Vein endothelial cell (primary cell): ENCODE results near the gene PRR33. TPM values are rescaled to one million over a fixed set of nuclear protein-coding genes. Genes with fewer than 3 reads are reported as not detected.

ENCODE experiments used
- small RNA-seq: library from RNA; depleted of rRNA; stranded (forward); fragments of <200 nt; gene quantifications from one replicate; pipeline ENCODE3, GENCODE V24; 2012
- total RNA-seq: library from RNA; depleted of rRNA; stranded (reverse); fragments of >200 nt; gene quantifications from 2 replicates; pipeline ENCODE4 v1.2.3, GENCODE V29; 2012

The PRR33 gene
- total RNA-seq, result not detected in 2 replicates

GRCh38 chr11:1891831-1892115 is at the start of gene PRR33:
TSS of gene PRR33 (minus strand) at chr11:1891895. CDS start at chr11:1890584, 1,311 bp downstream.

DNA sequence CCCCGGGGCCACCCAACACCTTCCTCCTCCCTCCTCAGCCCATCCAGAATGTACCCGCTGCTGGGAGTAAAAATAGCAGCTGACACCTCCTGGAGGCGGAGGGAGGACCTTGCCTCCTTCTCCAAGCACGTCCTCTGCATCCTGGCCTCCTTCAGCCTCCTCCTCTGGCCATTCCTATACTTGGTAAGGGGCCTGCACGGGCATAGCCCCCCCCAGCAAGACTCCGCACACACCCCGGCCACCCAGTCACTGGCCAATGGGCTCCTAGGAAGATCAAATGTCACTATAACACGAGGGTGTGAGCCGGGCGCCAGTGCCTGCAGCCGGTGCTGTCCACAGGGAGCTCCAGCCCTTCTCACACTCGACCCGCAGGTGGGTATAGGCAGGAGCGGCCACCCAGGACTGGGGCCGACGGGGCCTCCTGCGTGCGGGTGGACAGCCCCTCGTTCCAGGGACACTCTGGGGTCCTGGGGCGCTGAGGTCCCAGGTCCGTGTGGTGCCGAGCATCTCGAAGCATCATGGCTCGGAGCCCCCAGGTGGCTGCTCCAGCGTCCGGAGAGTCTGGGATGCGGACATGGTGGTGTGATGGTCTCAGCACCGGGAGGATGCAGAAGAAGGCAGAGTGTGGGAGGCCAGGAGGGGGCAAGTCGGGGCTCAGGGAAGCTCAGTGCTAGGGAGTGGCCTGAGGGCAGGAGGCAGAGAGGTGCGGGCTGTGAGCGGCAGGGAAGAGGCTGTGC is 27.9 kb upstream of the PRR33 start, which contains the start of gene TNNT3:
Gene TNNT3, plus strand, starts transcription at position 313 of the 737 bp plus-strand sequence. CDS start 3,172 bp downstream, outside the sequence.

DNA sequence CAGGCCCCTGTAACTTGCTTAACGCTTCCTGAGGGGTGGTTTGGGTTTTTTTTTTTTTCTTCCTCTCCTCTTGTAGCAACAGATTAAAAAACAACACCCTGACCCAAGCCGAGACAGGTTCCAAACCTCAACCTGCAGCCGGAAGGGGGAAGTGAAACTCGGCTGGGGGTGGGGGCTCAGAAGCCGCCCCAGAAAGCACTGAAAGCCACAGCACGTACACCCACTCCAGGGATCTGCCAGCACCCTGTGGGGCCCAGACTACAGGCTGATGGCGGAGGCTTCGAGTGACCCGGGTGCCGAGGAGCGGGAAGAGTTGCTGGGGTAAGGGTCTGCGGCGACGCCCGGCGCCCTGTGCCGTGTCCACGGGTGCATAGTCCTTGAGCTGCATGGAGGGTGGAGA is 38.8 kb downstream of the PRR33 start, which contains the start of gene LSP1:
Gene LSP1, plus strand, starts transcription at position 208 of the 400 bp plus-strand sequence. Its CDS starts 61 bp downstream, at position 269.

DNA sequence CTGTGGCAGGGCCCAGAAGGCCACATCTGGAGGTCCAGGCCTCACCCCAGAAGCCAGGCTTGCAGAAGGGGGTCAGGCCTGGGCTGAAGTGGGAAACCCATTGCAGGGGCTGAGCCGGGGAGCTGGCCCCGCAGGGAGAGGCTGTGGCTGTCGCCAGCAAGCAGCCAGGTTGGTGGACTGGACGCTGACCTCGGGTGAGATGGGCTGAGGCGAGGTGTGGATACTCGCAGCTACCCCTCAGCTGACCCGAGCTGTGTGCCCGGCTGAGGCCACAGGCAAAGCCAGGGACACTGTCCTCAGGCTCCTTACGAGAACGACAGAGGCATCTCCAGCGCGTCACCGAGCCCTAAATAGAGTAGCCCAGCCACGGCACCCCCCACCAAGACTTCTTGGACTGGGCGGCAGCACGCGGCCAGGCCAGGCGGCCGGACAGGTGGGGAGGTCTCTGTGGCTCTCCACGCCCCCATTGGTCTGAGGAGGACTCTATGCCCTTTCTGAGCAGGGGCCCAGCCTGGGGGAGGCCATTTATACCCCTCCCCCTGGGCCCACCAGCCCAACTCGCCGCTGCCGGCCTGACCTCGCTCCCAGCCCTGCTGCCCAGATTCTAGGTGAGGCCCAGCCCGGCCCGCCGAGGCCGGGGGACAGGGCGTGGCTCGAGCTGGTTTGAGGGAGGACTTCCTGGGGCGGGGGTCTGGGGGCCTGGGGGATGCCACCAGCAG is 53.1 kb downstream of the PRR33 start, which contains the start of gene TNNI2:
Gene TNNI2, plus strand, starts transcription at position 556 of the 719 bp plus-strand sequence. CDS start 716 bp downstream, outside the sequence.

Small RNA genes lying within 50 kb of the gene (small RNA-seq; reads per million reads assigned to genes)
- gene AC051649.1 (not detected), gene MIR4298 (not detected)

Other genes starting within 250 kb of the PRR33 start
- gene KRTAP5-6, start 194.7 kb downstream of the PRR33 start, total RNA-seq, result not detected in 2 replicates
- 0.29 and 1.3 TPM in 2 replicates for gene IFITM10, start 141.3 kb downstream of the PRR33 start, total RNA-seq
- 81.1 and 136 TPM in 2 replicates for gene CTSD, start 128.0 kb downstream of the PRR33 start, total RNA-seq
- gene SYT8, start 56.9 kb downstream of the PRR33 start, total RNA-seq, result not detected in 2 replicates
- not detected in 2 replicates for gene TNNI2, start 52.9 kb downstream of the PRR33 start, total RNA-seq
- 0.29 and 1.3 TPM in 2 replicates for gene LSP1, start 38.8 kb downstream of the PRR33 start, total RNA-seq
- not detected in 2 replicates for gene TNNT3, start 27.8 kb upstream of the PRR33 start, total RNA-seq
- gene MRPL23, start 55.4 kb upstream of the PRR33 start, total RNA-seq, result 88.7 and 133 TPM in 2 replicates
- 4.7 and 28.1 TPM in 2 replicates for gene H19, start 105.9 kb upstream of the PRR33 start, total RNA-seq
- 17.8 and 22.2 TPM in 2 replicates for gene IGF2, start 247.5 kb upstream of the PRR33 start, total RNA-seq